Neural cell (in vitro differentiated cells): ENCODE data around the gene ZNF277. TPM values are rescaled to one million over a fixed set of nuclear protein-coding genes. Genes with fewer than 3 reads are reported as not detected.

Source experiments
- H2AFZ ChIP-seq: fragments of 200-600, 300-800 bp; sonication (generic), shearing (Covaris generic); 2 replicates; pipeline ENCODE4 v1.6.0; 2014; ENCODE audit warnings: low read depth, mild to moderate bottlenecking, antibody characterized with exemption, low read length, moderate library complexity
- H3F3A ChIP-seq: fragments of 200-600 bp; shearing (Covaris generic); 2 replicates; pipeline ENCODE4 v1.6.1; 2016; ENCODE audit warnings: mild to moderate bottlenecking, moderate library complexity, mixed read lengths, antibody characterized with exemption, low read length; ENCODE audit not compliant: insufficient read depth, poor library complexity, severe bottlenecking
- H3K27ac ChIP-seq: fragments of 200-600, 300-800 bp; sonication (generic), shearing (Covaris generic); 2 replicates; pipeline ENCODE4 v1.5.1; 2014; ENCODE audit warnings: mild to moderate bottlenecking, low read length, moderate library complexity
- H3K27me3 ChIP-seq: fragments of 300-800, 200-600 bp; sonication (generic), shearing (Covaris generic); 2 replicates; pipeline ENCODE4 v1.6.0; 2014; ENCODE audit warnings: mild to moderate bottlenecking, low read depth, low read length, moderate library complexity; ENCODE audit not compliant: insufficient read depth
- H3K36me3 ChIP-seq: fragments of 300-800, 200-600 bp; sonication (generic), shearing (Covaris generic); 2 replicates; pipeline ENCODE4 v1.5.1; 2014; ENCODE audit warnings: mild to moderate bottlenecking, antibody characterized with exemption, low read length, moderate library complexity; ENCODE audit not compliant: insufficient read depth
- H3K4me2 ChIP-seq: fragments of 300-800, 200-600 bp; sonication (generic), shearing (Covaris generic); 2 replicates; pipeline ENCODE4 v1.6.0; 2014; ENCODE audit warnings: mild to moderate bottlenecking, low read length
- H3K4me3 ChIP-seq: fragments of 300-800, 200-600 bp; sonication (generic), shearing (Covaris generic); 2 replicates; pipeline ENCODE4 v1.5.1; 2014; ENCODE audit warnings: mild to moderate bottlenecking, low read length, moderate library complexity
- H3K79me2 ChIP-seq: fragments of 200-600 bp; shearing (Covaris generic); replicated peaks from 2 replicates; pipeline ENCODE4 v1.6.0; 2014; ENCODE audit warnings: mild to moderate bottlenecking, low read length, moderate library complexity; ENCODE audit not compliant: insufficient read depth
- H3K9ac ChIP-seq: fragments of 300-800, 200-600 bp; sonication (generic), shearing (Covaris generic); 2 replicates; pipeline ENCODE4 v1.6.1; 2016; ENCODE audit warnings: mild to moderate bottlenecking, low read length, mixed read lengths
- H3K9me2 ChIP-seq: fragments of 200-600 bp; shearing (Covaris generic); 2 replicates; pipeline ENCODE4 v1.6.1; 2016; ENCODE audit warnings: mild to moderate bottlenecking, low read length, mixed read lengths; ENCODE audit not compliant: insufficient read depth
- H3K9me3 ChIP-seq: fragments of 200-600, 300-800 bp; sonication (generic), shearing (Covaris generic); 2 replicates; pipeline ENCODE4 v1.6.1; 2016; ENCODE audit warnings: mild to moderate bottlenecking, mixed run types, low read length, moderate library complexity, mixed read lengths
- H4K20me1 ChIP-seq: fragments of 200-600 bp; shearing (Covaris generic); 2 replicates; pipeline ENCODE4 v1.6.1; 2016; ENCODE audit warnings: mild to moderate bottlenecking, mixed run types; ENCODE audit not compliant: insufficient read depth
- CTCF ChIP-seq: fragments of 450-650 bp; IDR thresholded peaks from 2 replicates; pipeline ENCODE4 v1.5.1; 2014; ENCODE audit warnings: antibody characterized with exemption, mild to moderate bottlenecking, moderate library complexity; ENCODE audit not compliant: poor library complexity, severe bottlenecking
- EP300 ChIP-seq: fragments of 450-650 bp; conservative IDR thresholded peaks from 2 replicates; pipeline ENCODE4 v1.6.1; 2014; ENCODE audit warnings: antibody characterized with exemption, mild to moderate bottlenecking, moderate library complexity; ENCODE audit not compliant: poor library complexity, severe bottlenecking
- EZH2 ChIP-seq: fragments of 200-600, 300-800 bp; shearing (Covaris generic), sonication (generic); IDR thresholded peaks from 2 replicates; pipeline ENCODE4 v1.6.1; 2014; ENCODE audit warnings: antibody characterized with exemption, low read length, borderline replicate concordance, mild to moderate bottlenecking; ENCODE audit not compliant: insufficient read depth, poor library complexity, severe bottlenecking
- MXI1 ChIP-seq: fragments of 450-650 bp; conservative IDR thresholded peaks from 2 replicates; pipeline ENCODE4 v1.6.1; 2014; ENCODE audit warnings: antibody characterized with exemption, mild to moderate bottlenecking; ENCODE audit not compliant: poor library complexity, severe bottlenecking
- POLR2AphosphoS5 ChIP-seq: IDR thresholded peaks from 2 replicates; pipeline ENCODE4 v1.6.1; 2012
- RAD21 ChIP-seq: fragments of 450-650 bp; conservative IDR thresholded peaks from 2 replicates; pipeline ENCODE4 v1.6.1; 2014; ENCODE audit warnings: antibody characterized with exemption, mild to moderate bottlenecking, moderate library complexity
- REST ChIP-seq: IDR thresholded peaks from 2 replicates; pipeline ENCODE4 v1.6.1; 2012; ENCODE audit warnings: borderline replicate concordance
- SMC3 ChIP-seq: fragments of 450-650 bp; conservative IDR thresholded peaks from 2 replicates; pipeline ENCODE4 v1.6.1; 2014; ENCODE audit warnings: antibody characterized with exemption, mild to moderate bottlenecking, moderate library complexity; ENCODE audit not compliant: poor library complexity
- TAF1 ChIP-seq: IDR thresholded peaks from 2 replicates; pipeline ENCODE4 v1.6.1; 2012; ENCODE audit warnings: low read depth
- polyA plus RNA-seq: library from polyadenylated mRNA; depleted of rRNA; stranded (reverse); fragments of >200 nt; gene quantifications from 2 replicates; pipeline ENCODE4 v1.2.3, GENCODE V29; 2014

The ZNF277 gene
- polyA plus RNA-seq, 1 donor from 2014 or later = 30.0 TPM

GRCh38 chr7:112336936-112337576 lies 130.6 kb downstream of the ZNF277 start:
- no peak overlapping the region for H3K4me2 ChIP-seq
- H3K4me3 ChIP-seq = no peak overlapping the region
- H3F3A ChIP-seq = no peaks in the 10 kb centered on the region
- H3K27ac ChIP-seq = no peak overlapping the region
- no peaks in the 10 kb centered on the region for H3K79me2 ChIP-seq
- TF ChIP-seq CTCF = no peak
- TF ChIP-seq RAD21 = no peak
- no peak for TF ChIP-seq TAF1
- no peak for TF ChIP-seq SMC3
- no peak for TF ChIP-seq REST
- TF ChIP-seq MXI1 = no peak
- TF ChIP-seq EP300 = no peak
- TF ChIP-seq EZH2 = no peak
- TF ChIP-seq POLR2AphosphoS5 = no peak
- H2AFZ ChIP-seq = no peak overlapping the region
- no peaks in the 10 kb centered on the region for H3K27me3 ChIP-seq
- H3K9me3 ChIP-seq = no peaks in the 10 kb centered on the region
- H4K20me1 ChIP-seq = no peaks in the 10 kb centered on the region
- H3K9ac ChIP-seq = no peak overlapping the region
- H3K36me3 ChIP-seq = no peaks in the 10 kb centered on the region
- no peaks in the 10 kb centered on the region for H3K9me2 ChIP-seq

- no peaks in the 10 kb centered on the region for H3K36me3 ChIP-seq
- H3K4me2 ChIP-seq = no peak overlapping the region
- H3K9me3 ChIP-seq = no peaks in the 10 kb centered on the region
- H3K4me3 ChIP-seq = no peak overlapping the region
- no peaks in the 10 kb centered on the region for H4K20me1 ChIP-seq
- H3F3A ChIP-seq = no peaks in the 10 kb centered on the region
- no peak overlapping the region for H2AFZ ChIP-seq
- TF ChIP-seq POLR2AphosphoS5 = no peak
- no peak for TF ChIP-seq SMC3
- TF ChIP-seq MXI1 = no peak
- no peak for TF ChIP-seq REST
- TF ChIP-seq EZH2 = no peak
- no peak for TF ChIP-seq RAD21
- no peak for TF ChIP-seq CTCF
- TF ChIP-seq EP300 = no peak
- TF ChIP-seq TAF1 = no peak
- H3K27me3 ChIP-seq = no peaks in the 10 kb centered on the region
- H3K27ac ChIP-seq = no peak overlapping the region
- H3K9me2 ChIP-seq = no peaks in the 10 kb centered on the region
- no peaks in the 10 kb centered on the region for H3K79me2 ChIP-seq
- no peak overlapping the region for H3K9ac ChIP-seq
These were observed 131.4 kb downstream of the ZNF277 start for GRCh38 chr7:112337892-112338291.
